Tibial artery (tissue), 4 donors: ENCODE measurements around the gene GTPBP10.

Experiments
- DNase-seq, 2 donors: peaks; one replicate each; pipeline ENCODE4 v3.0.0-alpha.2; 2019
- H3K27ac ChIP-seq, 2 donors: fragments of 200-600 bp; sonication (generic) in 1 of 2; 1 replicate in 1 of 2; 2 replicates in 1 of 2; pipeline ENCODE4 v1.5.1; 2018 to 2019; ENCODE audit warnings: mild to moderate bottlenecking in 1 of 2
- H3K27me3 ChIP-seq, 2 donors: fragments of 200-600 bp; sonication (generic) in 1 of 2; one replicate each; pipeline versions ENCODE4 v1.5.1 to v1.6.0; 2016 to 2019
- H3K36me3 ChIP-seq, 3 donors: fragments of 200-600 bp; sonication (generic) in 2 of 3; one replicate each; pipeline ENCODE4 v1.5.1; 2016 to 2019; ENCODE audit warnings: mild to moderate bottlenecking in 2 of 3
- H3K4me1 ChIP-seq, 4 donors: fragments of 200-600 bp; sonication (generic) in 2 of 4; 1 replicate in 3 of 4; 2 replicates in 1 of 4; pipeline ENCODE4 v1.5.1; 2016 to 2019
- H3K4me3 ChIP-seq, 2 donors: fragments of 200-600 bp; sonication (generic) in 1 of 2; 1 replicate in 1 of 2; 2 replicates in 1 of 2; pipeline ENCODE4 v1.5.1; 2018 to 2019; ENCODE audit warnings: mild to moderate bottlenecking in 2 of 2
- H3K9me3 ChIP-seq, 3 donors: fragments of 200-600 bp; sonication (generic) in 1 of 3; one replicate each; pipeline ENCODE4 v1.5.1; 2016 to 2019
- CTCF ChIP-seq, 2 experiments: fragments of 200-600 bp in 1 of 2; fragments of 450-650 bp in 1 of 2; IDR thresholded peaks; one replicate each; pipeline ENCODE4 v1.5.1; 2017 to 2019; ENCODE audit warnings: antibody characterized with exemption in 2 of 2, mild to moderate bottlenecking in 1 of 2, moderate library complexity in 1 of 2
- intact Hi-C: fragments of 100-400 bp; cut with DNase I; formaldehyde crosslinking; loops from one replicate; pipeline ENCODE4 v1.15.0; 2023; ENCODE audit warnings: low total_unique reads

GTPBP10 gene

GRCh38 chr7:90432752-90433151, 86.2 kb downstream of the GTPBP10 start:
- Histone ChIP-seq H3K4me1 (no peaks in the 10 kb centered on the region), H3K9me3 (no peaks in the 10 kb centered on the region), H3K27ac (no peak overlapping the region), H3K4me3 (no peak overlapping the region), H3K27me3 (no peaks in the 10 kb centered on the region), H3K36me3 (peaks cover 0 to 3% (median 0%) of the 10 kb centered on the region in 3 donors)
- DNase-seq = no peak
- no peak for TF ChIP-seq CTCF (IDR thresholded peaks at IDR 0.05)
- intact Hi-C loops = no loop called here

GRCh38 chr7:90433221-90433620, 86.7 kb downstream of the GTPBP10 start:
- H3K4me3 ChIP-seq = no peak overlapping the region
- H3K27ac ChIP-seq = no peak overlapping the region
- intact Hi-C loops = no loop called here
- TF ChIP-seq CTCF (IDR thresholded peaks at IDR 0.05) = no peak
- H3K9me3 ChIP-seq = no peaks in the 10 kb centered on the region
- H3K4me1 ChIP-seq = no peaks in the 10 kb centered on the region
- DNase-seq = no peak
- H3K36me3 ChIP-seq = peaks cover 0 to 3% (median 0%) of the 10 kb centered on the region in 3 donors
- H3K27me3 ChIP-seq = no peaks in the 10 kb centered on the region
